HG03103 (cell line): ENCODE results near the gene TBC1D23.
"Not testable (repeated sequence)": the region's sequence is repeated elsewhere in the genome, so short reads cannot be mapped to it uniquely, and the experiment has no call there.

Experiments used
- ATAC-seq: cut with Tn5 transposase; IDR thresholded peaks from one replicate; pipeline ENCODE4 v1.9.1; 2021; ENCODE audit warnings: low read depth; ENCODE audit not compliant: unreplicated experiment

Gene TBC1D23

GRCh38 chr3:100338911-100339310, 78.1 kb downstream of the TBC1D23 start:
- ATAC-seq = no peak

GRCh38 chr3:100339786-100340185, 79.0 kb downstream of the TBC1D23 start:
- no peak for ATAC-seq

- ATAC-seq = no peak
Measured at GRCh38 chr3:100340527-100340926, 79.7 kb downstream of the TBC1D23 start.

GRCh38 chr3:100348727-100349126, 87.9 kb downstream of the TBC1D23 start:
- no peak for ATAC-seq

GRCh38 chr3:100351770-100352169, 91.0 kb downstream of the TBC1D23 start:
- ATAC-seq = not testable (repeated sequence)

- ATAC-seq = no peak
Measured at GRCh38 chr3:100352296-100353231, 91.8 kb downstream of the TBC1D23 start.

- no peak for ATAC-seq
Measured at GRCh38 chr3:100354850-100355249, 94.1 kb downstream of the TBC1D23 start.

- no peak for ATAC-seq
Measured at GRCh38 chr3:100358413-100358812, 97.6 kb downstream of the TBC1D23 start.

- no peak for ATAC-seq
Measured at GRCh38 chr3:100359035-100359434, 98.2 kb downstream of the TBC1D23 start.

- no peak for ATAC-seq
Measured at GRCh38 chr3:100360757-100361496, 100.1 kb downstream of the TBC1D23 start.

- no peak for ATAC-seq
Measured at GRCh38 chr3:100361897-100362296, 101.1 kb downstream of the TBC1D23 start.

- ATAC-seq = no peak
Measured at GRCh38 chr3:100364421-100364820, 103.6 kb downstream of the TBC1D23 start.

GRCh38 chr3:100366424-100366823, 105.6 kb downstream of the TBC1D23 start:
- no peak for ATAC-seq

GRCh38 chr3:100368441-100368840, 107.6 kb downstream of the TBC1D23 start:
- ATAC-seq = no peak

- no peak for ATAC-seq
Measured at GRCh38 chr3:100370756-100371155, 110.0 kb downstream of the TBC1D23 start.

GRCh38 chr3:100374521-100374920, 113.7 kb downstream of the TBC1D23 start:
- ATAC-seq = no peak
